NCI-H2227 treated with DMSO at 0.1 percent for 48 hours (cell line): ENCODE results near the gene ERGIC1.
"Not testable (repeated sequence)": the region's sequence is repeated elsewhere in the genome, so short reads cannot be mapped to it uniquely, and the experiment has no call there.

Source experiments
- DNase-seq: peaks from one replicate; lab custom pipeline; 2025; lab: John Stamatoyannopoulos, UW

The ERGIC1 gene

GRCh38 chr5:172833686-172834414 lies at the start of gene ERGIC1:
TSS of gene ERGIC1 (plus strand) at chr5:172834251. CDS start at chr5:172834414, 163 bp downstream.
- DNase-seq, result peak; percentile 23

GRCh38 chr5:172785429-172786088 lies 48.5 kb upstream of the ERGIC1 start:
- DNase-seq, result no peak

GRCh38 chr5:172786736-172787462 lies 47.2 kb upstream of the ERGIC1 start:
- no peak for DNase-seq

GRCh38 chr5:172787538-172787937 lies 46.5 kb upstream of the ERGIC1 start:
- DNase-seq, result not testable (repeated sequence)

GRCh38 chr5:172788771-172789686 lies 45.0 kb upstream of the ERGIC1 start:
- DNase-seq, result no peak

GRCh38 chr5:172789687-172790495 lies 44.2 kb upstream of the ERGIC1 start:
- DNase-seq, result no peak

GRCh38 chr5:172790496-172790889 lies 43.6 kb upstream of the ERGIC1 start:
- DNase-seq, result no peak

- DNase-seq, result no peak
These were observed 42.8 kb upstream of the ERGIC1 start for GRCh38 chr5:172791286-172791685.

GRCh38 chr5:172791726-172792445 lies 42.2 kb upstream of the ERGIC1 start:
- DNase-seq, result no peak

GRCh38 chr5:172792701-172793570 lies 41.1 kb upstream of the ERGIC1 start:
- DNase-seq, result no peak

GRCh38 chr5:172793577-172794488 lies 40.2 kb upstream of the ERGIC1 start:
- DNase-seq, result no peak

GRCh38 chr5:172795318-172795977 lies 38.6 kb upstream of the ERGIC1 start:
- no peak for DNase-seq

GRCh38 chr5:172796306-172796705 lies 37.7 kb upstream of the ERGIC1 start:
- DNase-seq, result no peak

GRCh38 chr5:172797771-172798191 lies 36.3 kb upstream of the ERGIC1 start:
- no peak for DNase-seq

GRCh38 chr5:172798422-172799215 lies 35.4 kb upstream of the ERGIC1 start:
- no peak for DNase-seq

GRCh38 chr5:172799416-172799815 lies 34.6 kb upstream of the ERGIC1 start:
- DNase-seq, result no peak

- DNase-seq, result no peak
These were observed 33.9 kb upstream of the ERGIC1 start for GRCh38 chr5:172800088-172800551.
